Peyer's patch (tissue), 4 donors: Measurements from ENCODE around the gene FAF2. TPM values are rescaled to one million over a fixed set of nuclear protein-coding genes. Genes with fewer than 3 reads are reported as not detected.
A peak's percentile ranks its signal among the peaks of the same experiment; 100 is the strongest.

Source experiments
- DNase-seq, 3 donors: peaks; one replicate each; pipeline ENCODE4 v3.0.0-alpha.2; 2017 to 2019
- H3K27ac ChIP-seq, 4 donors: fragments of 200-600 bp; sonication (generic); one replicate each; pipeline ENCODE4 v1.5.1; 2016 to 2019
- H3K27me3 ChIP-seq, 2 donors: fragments of 200-600 bp; sonication (generic); one replicate each; pipeline ENCODE4 v1.5.1; 2019
- H3K36me3 ChIP-seq, 3 donors: fragments of 200-600 bp; sonication (generic); one replicate each; pipeline ENCODE4 v1.5.1; 2016 to 2019
- H3K4me1 ChIP-seq, 4 donors: fragments of 200-600 bp; sonication (generic); one replicate each; pipeline ENCODE4 v1.5.1; 2016 to 2019
- H3K4me3 ChIP-seq, 4 donors: fragments of 200-600 bp; sonication (generic); 1 replicate in 3 of 4; 2 replicates in 1 of 4; pipeline ENCODE4 v1.5.1; 2016 to 2019; ENCODE audit warnings: mild to moderate bottlenecking in 1 of 4
- H3K9me3 ChIP-seq, 4 donors: fragments of 200-600 bp; sonication (generic); one replicate each; pipeline ENCODE4 v1.5.1; 2016 to 2019; ENCODE audit warnings: mild to moderate bottlenecking in 1 of 4
- CTCF ChIP-seq, 6 experiments: fragments of 450-650 bp in 4 of 6; fragments of 200-600 bp in 2 of 6; sonication (generic) in 1 of 6; IDR thresholded peaks; one replicate each; pipeline ENCODE4 v1.5.1; 2017 to 2019; ENCODE audit warnings: antibody characterized with exemption in 6 of 6, mild to moderate bottlenecking in 3 of 6, moderate library complexity in 1 of 6
- POLR2A ChIP-seq, 2 donors: fragments of 450-650 bp; IDR thresholded peaks; one replicate each; pipeline ENCODE4 v1.5.1; 2017; ENCODE audit warnings: antibody characterized with exemption in 2 of 2, mild to moderate bottlenecking in 2 of 2, moderate library complexity in 2 of 2
- total RNA-seq, 4 donors: library from RNA; depleted of rRNA; stranded (reverse); fragments of >200 nt; gene quantifications; one replicate each; pipeline ENCODE4 v1.1.0, GENCODE V29; 2016

FAF2 gene
- total RNA-seq, 4 donors from 2014 or later: 18.2 to 41.5 (median 32.4) TPM

GRCh38 chr5:176410486-176411180 lies 37.6 kb upstream of the FAF2 start:
- H3K36me3 ChIP-seq: peaks cover 0 to 44% (median 0%) of the 10 kb centered on the region in 3 donors
- H3K27ac ChIP-seq: peak overlapping the region in 1 of 4 donors; percentile 16
- no peaks in the 10 kb centered on the region for H3K9me3 ChIP-seq
- H3K4me3 ChIP-seq: no peak overlapping the region
- TF ChIP-seq POLR2A (IDR thresholded peaks at IDR 0.05): no peak
- TF ChIP-seq CTCF (IDR thresholded peaks at IDR 0.05): peak in 4 of 6 experiments; percentile 17 to 45 (median 26)
- H3K4me1 ChIP-seq: peaks cover 0 to 54% (median 4%) of the 10 kb centered on the region in 4 donors
- DNase-seq: peak in 1 of 3 donors; percentile 39
- H3K27me3 ChIP-seq: no peaks in the 10 kb centered on the region

- Histone ChIP-seq H3K9me3 (no peaks in the 10 kb centered on the region), H3K27me3 (no peaks in the 10 kb centered on the region), H3K4me1 (peaks cover 2 to 50% (median 10%) of the 10 kb centered on the region in 4 donors), H3K27ac (peak overlapping the region in 1 of 4 donors; percentile 50), H3K36me3 (peaks cover 0 to 26% (median 0%) of the 10 kb centered on the region in 3 donors), H3K4me3 (no peak overlapping the region)
- TF ChIP-seq CTCF (IDR thresholded peaks at IDR 0.05): no peak
- TF ChIP-seq POLR2A (IDR thresholded peaks at IDR 0.05): no peak
- peak in 1 of 3 donors; percentile 30 for DNase-seq
These were observed 35.5 kb upstream of the FAF2 start for GRCh38 chr5:176412517-176413254.

- peak in 1 of 3 donors; percentile 46 for DNase-seq
- Histone ChIP-seq H3K27ac (peak overlapping the region in 2 of 4 donors; percentile 28 to 40), H3K4me3 (no peak overlapping the region), H3K27me3 (no peaks in the 10 kb centered on the region), H3K4me1 (peaks cover 2 to 50% (median 10%) of the 10 kb centered on the region in 4 donors), H3K36me3 (peaks cover 0 to 21% (median 0%) of the 10 kb centered on the region in 3 donors), H3K9me3 (no peaks in the 10 kb centered on the region)
- TF ChIP-seq POLR2A (IDR thresholded peaks at IDR 0.05) (no peak), CTCF (IDR thresholded peaks at IDR 0.05) (no peak)
These were observed 35.0 kb upstream of the FAF2 start for GRCh38 chr5:176413255-176413565.

- peaks cover 0 to 16% (median 0%) of the 10 kb centered on the region in 3 donors for H3K36me3 ChIP-seq
- DNase-seq: no peak
- peaks cover 2 to 50% (median 10%) of the 10 kb centered on the region in 4 donors for H3K4me1 ChIP-seq
- H3K27ac ChIP-seq: peak overlapping the region in 2 of 4 donors; percentile 28 to 40
- TF ChIP-seq POLR2A (IDR thresholded peaks at IDR 0.05) (no peak), CTCF (IDR thresholded peaks at IDR 0.05) (no peak)
- no peaks in the 10 kb centered on the region for H3K27me3 ChIP-seq
- no peaks in the 10 kb centered on the region for H3K9me3 ChIP-seq
- peak overlapping the region in 1 of 4 donors; percentile 12 for H3K4me3 ChIP-seq
These were observed 34.4 kb upstream of the FAF2 start for GRCh38 chr5:176413709-176414191.

- peak overlapping the region in 2 of 4 donors; percentile 91 to 99 for H3K4me3 ChIP-seq
- H3K9me3 ChIP-seq: no peaks in the 10 kb centered on the region
- peaks cover 0 to 7% (median 0%) of the 10 kb centered on the region in 3 donors for H3K36me3 ChIP-seq
- TF ChIP-seq POLR2A (IDR thresholded peaks at IDR 0.05): no peak
- no peak for TF ChIP-seq CTCF (IDR thresholded peaks at IDR 0.05)
- H3K27ac ChIP-seq: peak overlapping the region in 2 of 4 donors; percentile 28 to 95
- no peak for DNase-seq
- H3K27me3 ChIP-seq: no peaks in the 10 kb centered on the region
- H3K4me1 ChIP-seq: peaks cover 2 to 50% (median 10%) of the 10 kb centered on the region in 4 donors
These were observed 33.5 kb upstream of the FAF2 start for GRCh38 chr5:176414704-176415103.
